HEK293 (cell line): ENCODE data around the gene TUBG2.
"Not testable (repeated sequence)": the region's sequence is repeated elsewhere in the genome, so short reads cannot be mapped to it uniquely, and the experiment has no call there.

Experiments
- CTCF ChIA-PET: fragments of 350-600 bp; formaldehyde crosslinking; extraction: SDS; loops from one replicate; lab custom pipeline; 2021; ENCODE audit warnings: antibody characterized with exemption; lab: Yijun Ruan, JAX
- POLR2A ChIA-PET: fragments of 300-600 bp; formaldehyde crosslinking; extraction: SDS; loops from one replicate; lab custom pipeline; 2020; ENCODE audit warnings: antibody characterized with exemption, inconsistent platforms; lab: Yijun Ruan, JAX
- H3K27ac ChIP-seq: fragments of 200-500 bp; sonication (Bioruptor generic); 2 replicates; pipeline ENCODE4 v1.5.1; 2014; ENCODE audit warnings: low read depth, low read length, control low read depth, inconsistent platforms; ENCODE audit errors: extremely low read depth
- H3K36me3 ChIP-seq, 2 experiments: fragments of 200-500 bp in 1 of 2; sonication (Bioruptor generic) in 1 of 2; 1 replicate in 1 of 2; 2 replicates in 1 of 2; pipeline ENCODE4 v1.5.1; 2014 to 2017; ENCODE audit warnings: inconsistent platforms in 2 of 2, low read length in 2 of 2; ENCODE audit not compliant: control insufficient read depth in 2 of 2, insufficient read depth in 1 of 2
- H3K4me1 ChIP-seq: fragments of 200-500 bp; sonication (Bioruptor generic); 2 replicates; pipeline ENCODE4 v1.5.1; 2014; ENCODE audit warnings: mild to moderate bottlenecking, low read length, inconsistent platforms; ENCODE audit not compliant: control insufficient read depth, insufficient read depth
- H3K4me3 ChIP-seq: 2 replicates; pipeline ENCODE4 v1.5.1; 2011; ENCODE audit warnings: low read depth, mild to moderate bottlenecking, control low read depth, low read length, moderate library complexity
- H3K9me3 ChIP-seq: fragments of 200-500 bp; sonication (Bioruptor generic); 2 replicates; pipeline ENCODE4 v1.5.1; 2014; ENCODE audit warnings: low read depth, low read length, inconsistent platforms; ENCODE audit not compliant: control insufficient read depth, insufficient read depth
- BCL11B ChIP-seq: fragments of 450-650 bp; formaldehyde crosslinking; IDR thresholded peaks from 2 replicates; pipeline ENCODE4 v1.5.1; 2016; ENCODE audit warnings: low read depth, missing biosample characterization, missing genetic modification characterization
- KLF1 ChIP-seq: fragments of 450-650 bp; formaldehyde crosslinking; IDR thresholded peaks from 2 replicates; pipeline ENCODE4 v1.5.1; 2016; ENCODE audit warnings: missing biosample characterization, missing genetic modification characterization
- KLF16 ChIP-seq: fragments of 450-650 bp; formaldehyde crosslinking; IDR thresholded peaks from 2 replicates; pipeline ENCODE4 v1.5.1; 2017; ENCODE audit warnings: missing biosample characterization, missing genetic modification characterization
- KLF7 ChIP-seq: fragments of 450-650 bp; formaldehyde crosslinking; IDR thresholded peaks from 2 replicates; pipeline ENCODE4 v1.5.1; 2016; ENCODE audit warnings: missing biosample characterization, missing genetic modification characterization, borderline replicate concordance
- KLF8 ChIP-seq: fragments of 450-650 bp; formaldehyde crosslinking; IDR thresholded peaks from 2 replicates; pipeline ENCODE4 v1.5.1; 2016; ENCODE audit warnings: missing biosample characterization, missing genetic modification characterization
- KLF9 ChIP-seq: fragments of 450-650 bp; formaldehyde crosslinking; IDR thresholded peaks from 2 replicates; pipeline ENCODE4 v1.5.1; 2016; ENCODE audit warnings: missing biosample characterization, missing genetic modification characterization, low read depth
- SCRT2 ChIP-seq: fragments of 450-650 bp; formaldehyde crosslinking; IDR thresholded peaks from 2 replicates; pipeline ENCODE4 v1.5.1; 2016; ENCODE audit warnings: missing biosample characterization, missing genetic modification characterization
- SP7 ChIP-seq: fragments of 450-650 bp; formaldehyde crosslinking; IDR thresholded peaks from 2 replicates; pipeline ENCODE4 v1.5.1; 2016; ENCODE audit warnings: missing biosample characterization, missing genetic modification characterization
- WT1 ChIP-seq: fragments of 450-650 bp; formaldehyde crosslinking; IDR thresholded peaks from 2 replicates; pipeline ENCODE4 v1.5.1; 2016; ENCODE audit warnings: missing biosample characterization, missing genetic modification characterization
- ZBTB1 ChIP-seq: fragments of 450-650 bp; formaldehyde crosslinking; IDR thresholded peaks from 2 replicates; pipeline ENCODE4 v1.5.1; 2016; ENCODE audit warnings: missing biosample characterization, missing genetic modification characterization
- ZBTB17 ChIP-seq: fragments of 450-650 bp; formaldehyde crosslinking; IDR thresholded peaks from 2 replicates; pipeline ENCODE4 v1.5.1; 2016; ENCODE audit warnings: missing biosample characterization, missing genetic modification characterization
- ZEB2 ChIP-seq: fragments of 450-650 bp; formaldehyde crosslinking; IDR thresholded peaks from 2 replicates; pipeline ENCODE4 v1.5.1; 2016; ENCODE audit warnings: missing biosample characterization, missing genetic modification characterization
- ZFHX2 ChIP-seq: fragments of 450-650 bp; formaldehyde crosslinking; conservative IDR thresholded peaks from 2 replicates; pipeline ENCODE4 v1.5.1; 2016; ENCODE audit warnings: missing biosample characterization, missing genetic modification characterization
- ZIC2 ChIP-seq: fragments of 450-650 bp; formaldehyde crosslinking; IDR thresholded peaks from 2 replicates; pipeline ENCODE4 v1.5.1; 2016; ENCODE audit warnings: missing biosample characterization, missing genetic modification characterization
- ZNF335 ChIP-seq: fragments of 450-650 bp; formaldehyde crosslinking; conservative IDR thresholded peaks from 2 replicates; pipeline ENCODE4 v1.5.1; 2016; ENCODE audit warnings: missing biosample characterization, missing genetic modification characterization
- ZNF398 ChIP-seq: fragments of 450-650 bp; formaldehyde crosslinking; IDR thresholded peaks from 2 replicates; pipeline ENCODE4 v1.5.1; 2017; ENCODE audit warnings: missing biosample characterization, missing genetic modification characterization
- ZNF600 ChIP-seq: fragments of 450-650 bp; formaldehyde crosslinking; IDR thresholded peaks from 2 replicates; pipeline ENCODE4 v1.5.1; 2016; ENCODE audit warnings: missing biosample characterization, missing genetic modification characterization
- ZNF629 ChIP-seq: fragments of 450-650 bp; formaldehyde crosslinking; IDR thresholded peaks from 2 replicates; pipeline ENCODE4 v1.5.1; 2017; ENCODE audit warnings: missing biosample characterization, missing genetic modification characterization
- ZNF660 ChIP-seq: fragments of 450-650 bp; IDR thresholded peaks from 2 replicates; pipeline ENCODE4 v1.5.1; 2018; ENCODE audit warnings: missing biosample characterization, mild to moderate bottlenecking, missing genetic modification characterization
- ZNF843 ChIP-seq: fragments of 450-650 bp; formaldehyde crosslinking; IDR thresholded peaks from 2 replicates; pipeline ENCODE4 v1.5.1; 2016; ENCODE audit warnings: missing biosample characterization, missing genetic modification characterization
- ZSCAN23 ChIP-seq: fragments of 450-650 bp; formaldehyde crosslinking; IDR thresholded peaks from 2 replicates; pipeline ENCODE4 v1.5.1; 2016; ENCODE audit warnings: missing biosample characterization, missing genetic modification characterization
- ZSCAN30 ChIP-seq: fragments of 450-650 bp; IDR thresholded peaks from 2 replicates; pipeline ENCODE4 v1.5.1; 2018; ENCODE audit warnings: missing biosample characterization, mild to moderate bottlenecking, missing genetic modification characterization, moderate library complexity
- ZSCAN5A ChIP-seq: fragments of 450-650 bp; formaldehyde crosslinking; IDR thresholded peaks from 2 replicates; pipeline ENCODE4 v1.5.1; 2016; ENCODE audit warnings: missing biosample characterization, missing genetic modification characterization
- TF ChIP-seq, protein P1 (sequence below): fragments of 450-650 bp; formaldehyde crosslinking; IDR thresholded peaks from 2 replicates; pipeline ENCODE4 v1.5.1; 2016; ENCODE audit warnings: missing biosample characterization, missing genetic modification characterization
- TF ChIP-seq, protein P2 (sequence below): fragments of 450-650 bp; formaldehyde crosslinking; IDR thresholded peaks from 2 replicates; pipeline ENCODE4 v1.5.1; 2016; ENCODE audit warnings: missing biosample characterization, missing genetic modification characterization
- TF ChIP-seq, protein P3 (sequence below): fragments of 450-650 bp; formaldehyde crosslinking; IDR thresholded peaks from 2 replicates; pipeline ENCODE4 v1.5.1; 2016; ENCODE audit warnings: missing biosample characterization, missing genetic modification characterization

Gene TUBG2

GRCh38 chr17:42609814-42610801, 49.0 kb upstream of the TUBG2 start:
- POLR2A ChIA-PET, result interaction anchor here (0.5 to 3.0 kb wide), 37 partner anchors 9 to 388 kb away, joined by 3 to 56 read pairs (median 5); partner anchors contain the start of genes BECN1, CCR10, NAGLU and PLEKHH3
- CTCF ChIA-PET, result interaction anchor here (0.6 to 2.5 kb wide), 6 partner anchors 14 to 71 kb away, joined by 3 to 12 read pairs (median 4); partner anchors contain the start of gene PSMC3IP
- TF ChIP-seq, protein P1, sequence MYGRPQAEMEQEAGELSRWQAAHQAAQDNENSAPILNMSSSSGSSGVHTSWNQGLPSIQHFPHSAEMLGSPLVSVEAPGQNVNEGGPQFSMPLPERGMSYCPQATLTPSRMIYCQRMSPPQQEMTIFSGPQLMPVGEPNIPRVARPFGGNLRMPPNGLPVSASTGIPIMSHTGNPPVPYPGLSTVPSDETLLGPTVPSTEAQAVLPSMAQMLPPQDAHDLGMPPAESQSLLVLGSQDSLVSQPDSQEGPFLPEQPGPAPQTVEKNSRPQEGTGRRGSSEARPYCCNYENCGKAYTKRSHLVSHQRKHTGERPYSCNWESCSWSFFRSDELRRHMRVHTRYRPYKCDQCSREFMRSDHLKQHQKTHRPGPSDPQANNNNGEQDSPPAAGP (tag by site-specific recombination), result peak; percentile 77
- 0 out of 2 replicates have a peak, but pooled peaks have one; percentile 30 for TF ChIP-seq BCL11B (tag by site-specific recombination)
- peak; percentile 29; the same call in 1 of the 2 replicates for TF ChIP-seq ZSCAN23 (tag by site-specific recombination)
- TF ChIP-seq KLF8, result 0 out of 2 replicates have a peak, but pooled peaks have one; percentile 27
- TF ChIP-seq ZEB2 (tag by site-specific recombination), result peak; percentile 14; the same call in 1 of the 2 replicates
- TF ChIP-seq ZBTB1 (tag by site-specific recombination), result peak; percentile 28; the same call in 1 of the 2 replicates
- peak; percentile 35; the same call in 1 of the 2 replicates for TF ChIP-seq ZFHX2
- peak; percentile 63; the same call in 1 of the 2 replicates for TF ChIP-seq ZNF398 (tag by site-specific recombination)
- peak; percentile 50; the same call in 1 of the 2 replicates for TF ChIP-seq KLF16 (tag by site-specific recombination)
- TF ChIP-seq, protein P2, sequence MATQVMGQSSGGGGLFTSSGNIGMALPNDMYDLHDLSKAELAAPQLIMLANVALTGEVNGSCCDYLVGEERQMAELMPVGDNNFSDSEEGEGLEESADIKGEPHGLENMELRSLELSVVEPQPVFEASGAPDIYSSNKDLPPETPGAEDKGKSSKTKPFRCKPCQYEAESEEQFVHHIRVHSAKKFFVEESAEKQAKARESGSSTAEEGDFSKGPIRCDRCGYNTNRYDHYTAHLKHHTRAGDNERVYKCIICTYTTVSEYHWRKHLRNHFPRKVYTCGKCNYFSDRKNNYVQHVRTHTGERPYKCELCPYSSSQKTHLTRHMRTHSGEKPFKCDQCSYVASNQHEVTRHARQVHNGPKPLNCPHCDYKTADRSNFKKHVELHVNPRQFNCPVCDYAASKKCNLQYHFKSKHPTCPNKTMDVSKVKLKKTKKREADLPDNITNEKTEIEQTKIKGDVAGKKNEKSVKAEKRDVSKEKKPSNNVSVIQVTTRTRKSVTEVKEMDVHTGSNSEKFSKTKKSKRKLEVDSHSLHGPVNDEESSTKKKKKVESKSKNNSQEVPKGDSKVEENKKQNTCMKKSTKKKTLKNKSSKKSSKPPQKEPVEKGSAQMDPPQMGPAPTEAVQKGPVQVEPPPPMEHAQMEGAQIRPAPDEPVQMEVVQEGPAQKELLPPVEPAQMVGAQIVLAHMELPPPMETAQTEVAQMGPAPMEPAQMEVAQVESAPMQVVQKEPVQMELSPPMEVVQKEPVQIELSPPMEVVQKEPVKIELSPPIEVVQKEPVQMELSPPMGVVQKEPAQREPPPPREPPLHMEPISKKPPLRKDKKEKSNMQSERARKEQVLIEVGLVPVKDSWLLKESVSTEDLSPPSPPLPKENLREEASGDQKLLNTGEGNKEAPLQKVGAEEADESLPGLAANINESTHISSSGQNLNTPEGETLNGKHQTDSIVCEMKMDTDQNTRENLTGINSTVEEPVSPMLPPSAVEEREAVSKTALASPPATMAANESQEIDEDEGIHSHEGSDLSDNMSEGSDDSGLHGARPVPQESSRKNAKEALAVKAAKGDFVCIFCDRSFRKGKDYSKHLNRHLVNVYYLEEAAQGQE (tag by site-specific recombination), result 0 out of 2 replicates have a peak, but pooled peaks have one; percentile 20
- TF ChIP-seq SP7, result peak; percentile 55
- TF ChIP-seq SCRT2, result peak; percentile 53; the same call in 1 of the 2 replicates
- TF ChIP-seq, protein P3, sequence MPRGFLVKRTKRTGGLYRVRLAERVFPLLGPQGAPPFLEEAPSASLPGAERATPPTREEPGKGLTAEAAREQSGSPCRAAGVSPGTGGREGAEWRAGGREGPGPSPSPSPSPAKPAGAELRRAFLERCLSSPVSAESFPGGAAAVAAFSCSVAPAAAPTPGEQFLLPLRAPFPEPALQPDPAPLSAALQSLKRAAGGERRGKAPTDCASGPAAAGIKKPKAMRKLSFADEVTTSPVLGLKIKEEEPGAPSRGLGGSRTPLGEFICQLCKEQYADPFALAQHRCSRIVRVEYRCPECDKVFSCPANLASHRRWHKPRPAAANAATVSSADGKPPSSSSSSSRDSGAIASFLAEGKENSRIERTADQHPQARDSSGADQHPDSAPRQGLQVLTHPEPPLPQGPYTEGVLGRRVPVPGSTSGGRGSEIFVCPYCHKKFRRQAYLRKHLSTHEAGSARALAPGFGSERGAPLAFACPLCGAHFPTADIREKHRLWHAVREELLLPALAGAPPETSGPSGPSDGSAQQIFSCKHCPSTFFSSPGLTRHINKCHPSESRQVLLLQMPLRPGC (tag by site-specific recombination), result peak; percentile 59; the same call in 1 of the 2 replicates
- TF ChIP-seq ZNF843 (tag by site-specific recombination), result 0 out of 2 replicates have a peak, but pooled peaks have one; percentile 14
- peak; percentile 24; the same call in 1 of the 2 replicates for TF ChIP-seq ZSCAN5A (tag by site-specific recombination)
- peak; percentile 24; the same call in 1 of the 2 replicates for TF ChIP-seq ZNF629 (tag by site-specific recombination)
- TF ChIP-seq KLF9, result peak; percentile 66
- peak; percentile 74 for TF ChIP-seq ZNF600 (tag by site-specific recombination)
- peak; percentile 31; the same call in 1 of the 2 replicates for TF ChIP-seq KLF1 (tag by site-specific recombination)
- peak; percentile 40; the same call in 1 of the 2 replicates for TF ChIP-seq ZIC2 (tag by site-specific recombination)
- TF ChIP-seq ZBTB17, result peak; percentile 55; the same call in 1 of the 2 replicates
- TF ChIP-seq ZNF335 (tag by site-specific recombination), result peak; percentile 87
- TF ChIP-seq ZNF660 (tag by site-specific recombination), result peak; percentile 22; the same call in 1 of the 2 replicates
- 0 out of 2 replicates have a peak, but pooled peaks have one; percentile 13 for TF ChIP-seq ZSCAN30 (tag by site-specific recombination)
- peak; percentile 39; the same call in 1 of the 2 replicates for TF ChIP-seq WT1 (tag by site-specific recombination)
- TF ChIP-seq KLF7 (tag by site-specific recombination), result peak; percentile 59; the same call in 1 of the 2 replicates

More at GRCh38 chr17:42609814-42610801, 49.0 kb upstream of the TUBG2 start:
- peaks cover 21 to 39% of the 10 kb centered on the region in 2 experiments for H3K36me3 ChIP-seq
- peak overlapping the region; percentile 78 for H3K27ac ChIP-seq
- H3K4me1 ChIP-seq, result peaks cover 13% of the 10 kb centered on the region
- H3K4me3 ChIP-seq, result peak overlapping the region; percentile 46
- H3K9me3 ChIP-seq, result not testable (repeated sequence)
